Panc1 (cell line): ENCODE measurements around the gene PLRG1. TPM values are rescaled to one million over a fixed set of nuclear protein-coding genes. Genes with fewer than 3 reads are reported as not detected.

Source experiments
- ATAC-seq: fragments of 200-7000 bp; cut with Tn5 transposase; 2 replicates; pipeline ENCODE4 v1.9.1; 2020; ENCODE audit warnings: mild to moderate bottlenecking, moderate library complexity
- BruUV-seq: library from RNA; stranded (reverse); fragments of 400-500 nt; replicated peaks from 2 replicates; lab custom pipeline; 2021; lab: Mats Ljungman, UMichigan
- CTCF ChIA-PET: fragments of 300-600 bp; sonication (Branson Sonifier 250); formaldehyde crosslinking; loops from one replicate; lab custom pipeline; 2022; ENCODE audit warnings: antibody characterized with exemption; lab: Charles Lee
- POLR2A ChIA-PET: fragments of 300-600 bp; sonication (Branson Sonifier 250); formaldehyde crosslinking; loops from one replicate; lab custom pipeline; 2022; ENCODE audit warnings: antibody characterized with exemption; lab: Charles Lee
- DNase-seq: peaks from one replicate; pipeline ENCODE4 v3.0.0-alpha.2; 2010; ENCODE audit warnings: low read depth, low spot score
- H3K27ac ChIP-seq: 2 replicates; pipeline ENCODE4 v1.5.1; 2011; ENCODE audit warnings: mild to moderate bottlenecking, low read length, inconsistent platforms
- H3K27me3 ChIP-seq: fragments of 200-500 bp; sonication (Bioruptor generic); 2 replicates; pipeline ENCODE4 v1.6.0; 2014; ENCODE audit warnings: low read length, inconsistent platforms; ENCODE audit not compliant: control insufficient read depth, insufficient read depth
- H3K36me3 ChIP-seq: fragments of 200-500 bp; sonication (Bioruptor generic); 2 replicates; pipeline ENCODE4 v1.5.1; 2014; ENCODE audit warnings: inconsistent platforms, mild to moderate bottlenecking, low read length, moderate library complexity; ENCODE audit not compliant: control insufficient read depth, insufficient read depth
- H3K4me1 ChIP-seq: 2 replicates; pipeline ENCODE4 v1.5.1; 2011; ENCODE audit warnings: inconsistent platforms, mild to moderate bottlenecking, low read length, moderate library complexity; ENCODE audit not compliant: control insufficient read depth, insufficient read depth
- H3K4me3 ChIP-seq, 2 experiments: 2 replicates each; pipeline ENCODE4 v1.5.1; 2011 to 2012; ENCODE audit warnings: low read depth in 2 of 2, low read length in 2 of 2, mild to moderate bottlenecking in 2 of 2, inconsistent platforms in 1 of 2, moderate library complexity in 1 of 2
- H3K9me3 ChIP-seq: fragments of 200-500 bp; sonication (Bioruptor generic); 2 replicates; pipeline ENCODE4 v1.5.1; 2014; ENCODE audit warnings: low read depth, mild to moderate bottlenecking, inconsistent platforms, low read length, moderate library complexity; ENCODE audit not compliant: control insufficient read depth, insufficient read depth
- CTCF ChIP-seq: fragments of 450-650 bp; IDR thresholded peaks from 2 replicates; pipeline ENCODE4 v1.5.1; 2017; ENCODE audit warnings: mild to moderate bottlenecking
- POLR2AphosphoS5 ChIP-seq: IDR thresholded peaks from 2 replicates; pipeline ENCODE4 v1.6.1; 2012; ENCODE audit warnings: mild to moderate bottlenecking, low read depth, low read length, moderate library complexity
- REST ChIP-seq, 2 experiments: IDR thresholded peaks; 2 replicates each; pipeline ENCODE4 v1.6.1; 2011 to 2012; ENCODE audit warnings: low read depth in 2 of 2, control low read depth in 1 of 2, low read length in 1 of 2, mild to moderate bottlenecking in 1 of 2, moderate library complexity in 1 of 2; ENCODE audit not compliant: insufficient read depth in 1 of 2
- SIN3A ChIP-seq: IDR thresholded peaks from 2 replicates; pipeline ENCODE4 v1.6.1; 2012; ENCODE audit warnings: low read depth, mild to moderate bottlenecking, low read length, moderate library complexity, borderline replicate concordance; ENCODE audit not compliant: insufficient read depth
- TCF7L2 ChIP-seq: IDR thresholded peaks from 2 replicates; pipeline ENCODE4 v1.6.1; 2011; ENCODE audit warnings: mild to moderate bottlenecking, low read depth, low read length, inconsistent platforms
- in situ Hi-C: cut with HindIII; loops from 2 replicates; pipeline ENCODE4 v1.10.0; 2016; ENCODE audit warnings: low sequenced_read_pairs, low pct_unique_long_range_greater_than_20kb
- intact Hi-C: fragments of 100-400 bp; cut with micrococcal nuclease; formaldehyde crosslinking; loops from one replicate; pipeline ENCODE4 v1.10.0; 2022; ENCODE audit not compliant: unreplicated experiment
- total RNA-seq: library from RNA; stranded (reverse); gene quantifications from one replicate; pipeline ENCODE4 v1.2.1, GENCODE V29; 2021; ENCODE audit not compliant: unreplicated experiment

Gene PLRG1
- total RNA-seq, 1 experiment from 2014 or later, result 66.1 TPM

GRCh38 chr4:154585369-154586018, 35.3 kb upstream of the PLRG1 start:
- ChIA-PET POLR2A (no interaction called here), CTCF (no interaction called here)
- TF ChIP-seq POLR2AphosphoS5 (no peak), SIN3A (no peak), TCF7L2 (no peak), REST (IDR thresholded peaks at IDR 0.05; ENCODE audit: insufficient read depth in 1 of 2, low read depth in 2 of 2, low read length in 1 of 2) (no peak)
- Histone ChIP-seq H3K9me3 (no peaks in the 10 kb centered on the region), H3K4me3 (no peak overlapping the region), H3K36me3 (no peaks in the 10 kb centered on the region), H3K27me3 (no peaks in the 10 kb centered on the region), H3K27ac (no peak overlapping the region), H3K4me1 (no peaks in the 10 kb centered on the region)
- intact Hi-C loops, result no loop called here
- no peak for DNase-seq
- ATAC-seq, result no peak
- BruUV-seq, result no TSS peak
- in situ Hi-C loops, result no loop called here

GRCh38 chr4:154584259-154584658, 34.1 kb upstream of the PLRG1 start:
- POLR2A ChIA-PET, result no interaction called here
- no peaks in the 10 kb centered on the region for H3K4me1 ChIP-seq
- intact Hi-C loops, result no loop called here
- DNase-seq (no peak), ATAC-seq (no peak)
- no peaks in the 10 kb centered on the region for H3K36me3 ChIP-seq
- in situ Hi-C loops, result no loop called here
- TF ChIP-seq REST (IDR thresholded peaks at IDR 0.05; ENCODE audit: insufficient read depth in 1 of 2, low read depth in 2 of 2, low read length in 1 of 2), result no peak
- no peak for TF ChIP-seq POLR2AphosphoS5
- no peak for TF ChIP-seq SIN3A
- TF ChIP-seq CTCF, result no peak
- no peak for TF ChIP-seq TCF7L2
- CTCF ChIA-PET, result no interaction called here
- no TSS peak for BruUV-seq
- no peaks in the 10 kb centered on the region for H3K9me3 ChIP-seq
- H3K4me3 ChIP-seq, result no peak overlapping the region
- no peaks in the 10 kb centered on the region for H3K27me3 ChIP-seq
- no peak overlapping the region for H3K27ac ChIP-seq
